OCI-LY7 (cell line): Measurements from ENCODE around the gene NSD1.

ENCODE experiments used
- CTCF ChIP-seq: fragments of 200-600 bp; sonication (generic); conservative IDR thresholded peaks from 2 replicates; pipeline ENCODE4 v1.5.1; 2014; ENCODE audit warnings: mild to moderate bottlenecking, antibody characterized with exemption, low read length, moderate library complexity, mixed read lengths
- EZH2phosphoT487 ChIP-seq: fragments of 200-600 bp; sonication (generic); IDR thresholded peaks from 2 replicates; pipeline ENCODE4 v1.6.1; 2018; ENCODE audit warnings: low read depth, borderline replicate concordance, mild to moderate bottlenecking, mixed run types, antibody characterized with exemption, low read length, moderate library complexity, mixed read lengths

GRCh38 chr5:177261510-177261909 lies 127.9 kb downstream of the NSD1 start:
- no peak for TF ChIP-seq CTCF
- TF ChIP-seq EZH2phosphoT487, result no peak
